WTC11 (cell line): ENCODE results near the gene ZNF282.

ENCODE experiments used
- ARID4B ChIP-seq: sonication (generic); formaldehyde crosslinking; IDR thresholded peaks from 2 replicates; pipeline ENCODE4 v1.8.0; 2023; ENCODE audit warnings: missing genetic modification reagents, mild to moderate bottlenecking, borderline replicate concordance
- ATF3 ChIP-seq: sonication (generic); formaldehyde crosslinking; conservative IDR thresholded peaks from 2 replicates; pipeline ENCODE4 v1.8.1; 2022; ENCODE audit warnings: mild to moderate bottlenecking, missing genetic modification reagents
- ATF6 ChIP-seq: sonication (generic); formaldehyde crosslinking; IDR thresholded peaks from 2 replicates; pipeline ENCODE4 v1.8.1; 2023; ENCODE audit warnings: mild to moderate bottlenecking, missing genetic modification reagents
- CTCF ChIP-seq: fragments of 200-600 bp; IDR thresholded peaks from 2 replicates; pipeline ENCODE4 v1.8.0; 2022; ENCODE audit warnings: antibody characterized with exemption
- HMGXB4 ChIP-seq: sonication (generic); formaldehyde crosslinking; IDR thresholded peaks from 2 replicates; pipeline ENCODE4 v1.8.1; 2023; ENCODE audit warnings: mild to moderate bottlenecking, moderate library complexity, missing genetic modification reagents
- RELA ChIP-seq: sonication (generic); formaldehyde crosslinking; IDR thresholded peaks from 2 replicates; pipeline ENCODE4 v1.8.1; 2022; ENCODE audit warnings: missing genetic modification reagents, mild to moderate bottlenecking, borderline replicate concordance
- SMAD4 ChIP-seq: sonication (generic); formaldehyde crosslinking; IDR thresholded peaks from 2 replicates; pipeline ENCODE4 v1.8.0; 2022; ENCODE audit warnings: mild to moderate bottlenecking, missing genetic modification reagents
- SP1 ChIP-seq: sonication (generic); formaldehyde crosslinking; conservative IDR thresholded peaks from 2 replicates; pipeline ENCODE4 v1.8.1; 2022; ENCODE audit warnings: missing genetic modification reagents
- STAT6 ChIP-seq: sonication (generic); formaldehyde crosslinking; conservative IDR thresholded peaks from 2 replicates; pipeline ENCODE4 v1.8.1; 2023; ENCODE audit warnings: mild to moderate bottlenecking, low read depth, missing genetic modification reagents, moderate library complexity
- USF1 ChIP-seq: sonication (generic); formaldehyde crosslinking; IDR thresholded peaks from 2 replicates; pipeline ENCODE4 v1.8.0; 2022; ENCODE audit warnings: mild to moderate bottlenecking, missing genetic modification reagents
- ZBTB21 ChIP-seq: sonication (generic); formaldehyde crosslinking; IDR thresholded peaks from 2 replicates; pipeline ENCODE4 v1.8.1; 2023; ENCODE audit warnings: mild to moderate bottlenecking, missing genetic modification reagents, borderline replicate concordance
- ZNF121 ChIP-seq: sonication (generic); formaldehyde crosslinking; IDR thresholded peaks from 2 replicates; pipeline ENCODE4 v1.8.0; 2023; ENCODE audit warnings: missing genetic modification reagents

GRCh38 chr7:149267733-149268132 is 72.4 kb downstream of the ZNF282 start:
- TF ChIP-seq CTCF (no peak), USF1 (CRISPR knock-in tag) (no peak), ARID4B (CRISPR knock-in tag) (no peak), SMAD4 (CRISPR knock-in tag) (no peak), ATF3 (CRISPR knock-in tag) (no peak), SP1 (no peak), RELA (CRISPR knock-in tag) (no peak), HMGXB4 (no peak), ZBTB21 (CRISPR knock-in tag) (no peak), ZNF121 (CRISPR knock-in tag) (no peak), STAT6 (CRISPR knock-in tag) (no peak), ATF6 (CRISPR knock-in tag) (no peak)
